Thyroid gland (tissue), 4 donors: ENCODE data around the gene UCN. TPM values are rescaled to one million over a fixed set of nuclear protein-coding genes. Genes with fewer than 3 reads are reported as not detected.

Experiments
- DNase-seq, 2 donors: peaks; one replicate each; pipeline ENCODE4 v3.0.0-alpha.2; 2019
- H3K27ac ChIP-seq, 3 donors: fragments of 200-600 bp; sonication (generic); 1 replicate in 2 of 3; 2 replicates in 1 of 3; pipeline ENCODE4 v1.5.1; 2016 to 2019; ENCODE audit warnings: mild to moderate bottlenecking in 1 of 3, moderate library complexity in 1 of 3
- H3K27me3 ChIP-seq: fragments of 200-600 bp; sonication (generic); one replicate; pipeline ENCODE4 v1.5.1; 2019
- H3K36me3 ChIP-seq, 2 donors: fragments of 200-600 bp; sonication (generic); one replicate each; pipeline ENCODE4 v1.5.1; 2016 to 2019
- H3K4me1 ChIP-seq, 2 donors: fragments of 200-600 bp; sonication (generic); one replicate each; pipeline ENCODE4 v1.5.1; 2017 to 2019
- H3K4me3 ChIP-seq, 3 donors: fragments of 200-600 bp; sonication (generic); replicated peaks in 1 of 3; 1 replicate in 2 of 3; 2 replicates in 1 of 3; pipeline ENCODE4 v1.5.1; 2016; ENCODE audit warnings: mild to moderate bottlenecking in 1 of 3
- H3K9me3 ChIP-seq: fragments of 200-600 bp; sonication (generic); one replicate; pipeline ENCODE4 v1.5.1; 2017
- POLR2A ChIP-seq, 2 donors: fragments of 450-650 bp; IDR thresholded peaks; one replicate each; pipeline ENCODE4 v1.6.1; 2017; ENCODE audit warnings: antibody characterized with exemption in 2 of 2, mild to moderate bottlenecking in 2 of 2, moderate library complexity in 1 of 2
- WGBS, 2 donors: methylation state at CpG; one replicate each; pipeline ENCODE4 v1.1.5; 2017; 5-methylcytosine and 5-hydroxymethylcytosine counted together
- intact Hi-C: fragments of 100-400 bp; cut with DNase I; formaldehyde crosslinking; loops from one replicate; pipeline ENCODE4 v1.15.1; 2023
- total RNA-seq, 4 donors: library from RNA; depleted of rRNA; stranded (reverse); fragments of >200 nt; gene quantifications; one replicate each; pipeline ENCODE4 v1.2.3, GENCODE V29; 2016
- TF ChIP-seq, protein P1 (sequence below), 6 experiments: fragments of 200-600 bp in 3 of 6; fragments of 450-650 bp in 3 of 6; sonication (generic) in 3 of 6; IDR thresholded peaks; one replicate each; pipeline ENCODE4 v1.5.1; 2016 to 2019; ENCODE audit warnings: antibody characterized with exemption in 6 of 6, mild to moderate bottlenecking in 2 of 6, inconsistent platforms in 1 of 6, moderate library complexity in 1 of 6

The UCN gene
- total RNA-seq, 4 donors from 2014 or later, result 1.1 to 2.5 (median 2.0) TPM

DNA sequence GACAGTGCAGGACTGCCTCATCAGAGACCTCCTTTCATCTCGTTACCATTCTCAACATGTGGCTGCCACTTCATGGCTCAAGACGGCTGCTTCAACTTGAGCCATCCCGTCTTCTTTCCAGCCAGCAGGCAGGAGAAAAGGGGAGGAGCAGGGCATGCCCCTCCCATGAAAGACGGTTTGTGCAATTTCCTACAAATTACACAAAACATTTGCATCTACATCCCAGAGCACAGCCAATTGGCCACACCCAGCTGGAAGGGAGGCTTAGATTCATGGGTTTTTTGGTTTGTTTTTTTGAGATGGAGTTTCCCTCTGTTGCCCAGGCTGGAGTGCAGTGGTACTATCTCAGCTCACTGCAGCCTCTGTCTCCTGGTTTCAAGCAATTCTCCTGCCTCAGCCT, 11.8 kb downstream of the UCN start:
- Histone ChIP-seq H3K9me3 (no peaks in the 10 kb centered on the region), H3K36me3 (no peaks in the 10 kb centered on the region), H3K4me1 (peaks cover 7 to 16% of the 10 kb centered on the region in 2 donors), H3K4me3 (no peak overlapping the region), H3K27me3 (no peaks in the 10 kb centered on the region), H3K27ac (no peak overlapping the region)
- 54 to 62% methylated on average over 4 of the region's 4 CpGs for WGBS, 2 donors
- intact Hi-C loops, result loop anchor here (5.0 kb wide), 1 partner anchor 39 kb away; no protein-coding TSS in a partner anchor
- DNase-seq, result no peak
- TF ChIP-seq, protein P1, sequence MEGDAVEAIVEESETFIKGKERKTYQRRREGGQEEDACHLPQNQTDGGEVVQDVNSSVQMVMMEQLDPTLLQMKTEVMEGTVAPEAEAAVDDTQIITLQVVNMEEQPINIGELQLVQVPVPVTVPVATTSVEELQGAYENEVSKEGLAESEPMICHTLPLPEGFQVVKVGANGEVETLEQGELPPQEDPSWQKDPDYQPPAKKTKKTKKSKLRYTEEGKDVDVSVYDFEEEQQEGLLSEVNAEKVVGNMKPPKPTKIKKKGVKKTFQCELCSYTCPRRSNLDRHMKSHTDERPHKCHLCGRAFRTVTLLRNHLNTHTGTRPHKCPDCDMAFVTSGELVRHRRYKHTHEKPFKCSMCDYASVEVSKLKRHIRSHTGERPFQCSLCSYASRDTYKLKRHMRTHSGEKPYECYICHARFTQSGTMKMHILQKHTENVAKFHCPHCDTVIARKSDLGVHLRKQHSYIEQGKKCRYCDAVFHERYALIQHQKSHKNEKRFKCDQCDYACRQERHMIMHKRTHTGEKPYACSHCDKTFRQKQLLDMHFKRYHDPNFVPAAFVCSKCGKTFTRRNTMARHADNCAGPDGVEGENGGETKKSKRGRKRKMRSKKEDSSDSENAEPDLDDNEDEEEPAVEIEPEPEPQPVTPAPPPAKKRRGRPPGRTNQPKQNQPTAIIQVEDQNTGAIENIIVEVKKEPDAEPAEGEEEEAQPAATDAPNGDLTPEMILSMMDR (IDR thresholded peaks at IDR 0.05), result no peak
- TF ChIP-seq POLR2A (IDR thresholded peaks at IDR 0.05), result no peak

DNA sequence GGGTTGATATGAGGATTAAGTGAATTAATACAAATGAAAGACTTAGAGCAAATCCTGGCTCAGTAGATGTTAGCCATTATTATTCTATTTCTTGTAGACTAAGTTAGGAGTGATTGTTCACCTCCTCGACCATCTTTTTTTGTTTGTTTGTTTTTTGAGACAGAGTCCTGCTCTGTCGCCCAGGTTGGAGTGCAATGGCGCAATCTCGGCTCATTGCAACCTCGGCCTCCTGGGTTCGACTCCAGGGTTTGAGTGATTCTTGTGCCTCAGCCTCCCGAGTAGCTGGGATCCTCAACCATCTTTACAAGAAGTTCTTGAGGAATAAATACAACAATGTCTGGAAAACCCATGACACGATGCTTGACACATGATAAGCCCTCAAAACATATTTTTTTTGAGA, 13.3 kb downstream of the UCN start:
- Histone ChIP-seq H3K4me1 (peaks cover 7 to 16% of the 10 kb centered on the region in 2 donors), H3K9me3 (no peaks in the 10 kb centered on the region), H3K27ac (no peak overlapping the region), H3K4me3 (no peak overlapping the region), H3K27me3 (no peaks in the 10 kb centered on the region), H3K36me3 (no peaks in the 10 kb centered on the region)
- intact Hi-C loops, result loop anchor here (5.0 kb wide), 1 partner anchor 38 kb away; no protein-coding TSS in a partner anchor
- no peak for DNase-seq
- 86% methylated on average over 8 of the region's 8 CpGs for WGBS, 2 donors
- TF ChIP-seq, protein P1 (IDR thresholded peaks at IDR 0.05), result no peak
- no peak for TF ChIP-seq POLR2A (IDR thresholded peaks at IDR 0.05)

DNA sequence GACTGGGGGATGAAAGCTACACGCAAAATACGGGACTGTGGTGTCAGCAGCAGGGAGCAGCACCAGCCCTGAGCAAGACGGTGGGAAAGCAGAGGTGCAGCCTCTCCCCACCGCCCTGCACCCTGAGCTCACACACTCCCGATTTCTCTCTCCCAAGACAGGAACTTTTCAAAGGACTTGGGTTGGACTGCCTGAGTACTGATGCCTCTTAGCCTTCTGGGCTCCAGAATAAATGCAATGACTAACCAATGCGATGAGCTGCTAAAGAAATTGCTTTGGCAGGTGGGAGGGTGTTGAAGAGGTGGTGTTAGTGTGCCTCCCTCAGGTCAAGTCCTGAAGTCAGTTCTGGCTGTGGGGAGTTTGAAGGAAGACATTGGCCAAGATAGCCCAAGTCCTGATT, 16.4 kb downstream of the UCN start:
- WGBS, 2 donors, result 53 to 61% methylated on average over 6 of the region's 6 CpGs
- Histone ChIP-seq H3K36me3 (no peaks in the 10 kb centered on the region), H3K27me3 (no peaks in the 10 kb centered on the region), H3K9me3 (no peaks in the 10 kb centered on the region), H3K4me3 (no peak overlapping the region), H3K4me1 (peaks cover 7 to 16% of the 10 kb centered on the region in 2 donors), H3K27ac (no peak overlapping the region)
- TF ChIP-seq, protein P1 (IDR thresholded peaks at IDR 0.05), result no peak
- no peak for TF ChIP-seq POLR2A (IDR thresholded peaks at IDR 0.05)
- no peak for DNase-seq
- intact Hi-C loops, result no loop called here

- Histone ChIP-seq H3K4me3 (no peak overlapping the region), H3K27me3 (no peaks in the 10 kb centered on the region), H3K36me3 (no peaks in the 10 kb centered on the region), H3K9me3 (no peaks in the 10 kb centered on the region), H3K4me1 (peaks cover 7 to 16% of the 10 kb centered on the region in 2 donors), H3K27ac (no peak overlapping the region)
- no peak for DNase-seq
- 87 to 92% methylated on average over 5 of the region's 5 CpGs for WGBS, 2 donors
- TF ChIP-seq, protein P1 (IDR thresholded peaks at IDR 0.05), result no peak
- TF ChIP-seq POLR2A (IDR thresholded peaks at IDR 0.05), result no peak
- intact Hi-C loops, result no loop called here
Observed at GRCh38 chr2:27290549-27290948, 17.7 kb downstream of the UCN start.

- Histone ChIP-seq H3K4me3 (no peak overlapping the region), H3K4me1 (peaks cover 4 to 9% of the 10 kb centered on the region in 2 donors), H3K27ac (no peak overlapping the region), H3K27me3 (no peaks in the 10 kb centered on the region), H3K36me3 (no peaks in the 10 kb centered on the region), H3K9me3 (no peaks in the 10 kb centered on the region)
- DNase-seq, result no peak
- WGBS, 2 donors, result 61 to 70% methylated on average over 3 of the region's 3 CpGs
- TF ChIP-seq, protein P1 (IDR thresholded peaks at IDR 0.05), result no peak
- no peak for TF ChIP-seq POLR2A (IDR thresholded peaks at IDR 0.05)
- intact Hi-C loops, result no loop called here
Observed at GRCh38 chr2:27288610-27289009, 19.6 kb downstream of the UCN start.
